Neural progenitor cell (in vitro differentiated cells): ENCODE results near the gene PAK6. TPM values are rescaled to one million over a fixed set of nuclear protein-coding genes. Genes with fewer than 3 reads are reported as not detected.

Source experiments
- DNase-seq: peaks from one replicate; pipeline ENCODE4 v3.0.0-alpha.2; 2016; ENCODE audit warnings: low spot score
- H2AFZ ChIP-seq: fragments of 200-600 bp; sonication (generic); replicated peaks from 2 replicates; pipeline ENCODE4 v1.6.1; 2016; ENCODE audit warnings: antibody characterized with exemption
- H3F3A ChIP-seq: fragments of 200-600 bp; sonication (generic); 2 replicates; pipeline ENCODE4 v1.6.1; 2016; ENCODE audit warnings: antibody characterized with exemption, low read depth
- H3K27ac ChIP-seq: fragments of 200-600 bp; sonication (generic); 2 replicates; pipeline ENCODE4 v1.5.1; 2016; ENCODE audit warnings: mild to moderate bottlenecking
- H3K27me3 ChIP-seq: fragments of 200-600 bp; sonication (generic); 2 replicates; pipeline ENCODE4 v1.6.1; 2016; ENCODE audit warnings: mild to moderate bottlenecking, moderate library complexity
- H3K36me3 ChIP-seq: fragments of 200-600 bp; sonication (generic); 2 replicates; pipeline ENCODE4 v1.5.1; 2016
- H3K4me1 ChIP-seq: fragments of 200-600 bp; sonication (generic); 2 replicates; pipeline ENCODE4 v1.6.1; 2016; ENCODE audit warnings: mixed run types
- H3K4me2 ChIP-seq: fragments of 200-600 bp; sonication (generic); 2 replicates; pipeline ENCODE4 v1.6.1; 2016
- H3K4me3 ChIP-seq: fragments of 200-600 bp; sonication (generic); 2 replicates; pipeline ENCODE4 v1.5.1; 2016
- H3K79me2 ChIP-seq: fragments of 200-600 bp; sonication (generic); 2 replicates; pipeline ENCODE4 v1.6.1; 2016; ENCODE audit warnings: low read depth
- H3K9ac ChIP-seq: fragments of 200-600 bp; sonication (generic); 2 replicates; pipeline ENCODE4 v1.6.1; 2016
- H3K9me3 ChIP-seq: fragments of 200-600 bp; sonication (generic); 2 replicates; pipeline ENCODE4 v1.5.1; 2016; ENCODE audit warnings: low read depth
- H4K20me1 ChIP-seq: fragments of 200-600 bp; sonication (generic); 2 replicates; pipeline ENCODE4 v1.6.1; 2016; ENCODE audit warnings: low read depth
- H3K27ac Mint-ChIP-seq: 3 replicates; pipeline ENCODE4 v1.8.0; 2021; ENCODE audit warnings: mixed read lengths
- H3K27me3 Mint-ChIP-seq: 2 replicates; pipeline ENCODE4 v1.8.0; 2022; ENCODE audit warnings: low read depth, mild to moderate bottlenecking, inconsistent platforms, moderate library complexity, mixed read lengths; ENCODE audit not compliant: insufficient read depth
- H3K36me3 Mint-ChIP-seq: 3 replicates; pipeline ENCODE4 v1.8.0; 2021; ENCODE audit warnings: mixed read lengths
- H3K4me1 Mint-ChIP-seq: 3 replicates; pipeline ENCODE4 v1.8.0; 2021; ENCODE audit warnings: mixed read lengths
- H3K4me3 Mint-ChIP-seq: 3 replicates; pipeline ENCODE4 v1.8.0; 2021; ENCODE audit warnings: mild to moderate bottlenecking, moderate library complexity, mixed read lengths
- H3K9me3 Mint-ChIP-seq: 3 replicates; pipeline ENCODE4 v1.8.0; 2020; ENCODE audit warnings: mixed read lengths
- CTCF ChIP-seq: fragments of 200-600 bp; sonication (generic); IDR thresholded peaks from 2 replicates; pipeline ENCODE4 v1.5.1; 2017; ENCODE audit warnings: antibody characterized with exemption, mild to moderate bottlenecking
- EZH2 ChIP-seq: fragments of 200-600 bp; sonication (generic); IDR thresholded peaks from 2 replicates; pipeline ENCODE4 v1.6.1; 2017; ENCODE audit warnings: antibody characterized with exemption, mild to moderate bottlenecking, moderate library complexity
- EZH2phosphoT487 ChIP-seq: fragments of 200-600 bp; sonication (generic); IDR thresholded peaks from 2 replicates; pipeline ENCODE4 v1.6.1; 2017; ENCODE audit warnings: antibody characterized with exemption
- total RNA-seq: library from RNA; depleted of rRNA; stranded (reverse); fragments of >200 nt; gene quantifications from 2 replicates; pipeline ENCODE4 v1.2.3, GENCODE V29; 2015; ENCODE audit warnings: low replicate concordance

PAK6 gene
- total RNA-seq, 1 donor from 2014 or later = not detected

- Histone ChIP-seq H3F3A (no peaks in the 10 kb centered on the region), H2AFZ (no peak overlapping the region), H3K4me3 (no peak overlapping the region), H3K9me3 (peaks cover 5% of the 10 kb centered on the region), H3K4me1 (peaks cover 7% of the 10 kb centered on the region), H3K79me2 (no peaks in the 10 kb centered on the region), H4K20me1 (no peaks in the 10 kb centered on the region), H3K27ac (no peak overlapping the region), H3K9ac (no peak overlapping the region), H3K4me2 (no peak overlapping the region), H3K27me3 (no peaks in the 10 kb centered on the region), H3K36me3 (no peaks in the 10 kb centered on the region)
- H3K4me1 Mint-ChIP-seq = peaks cover 32% of the 10 kb centered on the region
- DNase-seq = no peak
- H3K27ac Mint-ChIP-seq = no peak overlapping the region
- H3K36me3 Mint-ChIP-seq = peaks cover 5% of the 10 kb centered on the region
- H3K27me3 Mint-ChIP-seq = peaks cover 26% of the 10 kb centered on the region
- no peak overlapping the region for H3K4me3 Mint-ChIP-seq
- peaks cover 19% of the 10 kb centered on the region for H3K9me3 Mint-ChIP-seq
- TF ChIP-seq EZH2phosphoT487 (no peak), CTCF (no peak)
These were observed 61.9 kb downstream of the PAK6 start for GRCh38 chr15:40300771-40301170.

- H3K9me3 Mint-ChIP-seq = peaks cover 19% of the 10 kb centered on the region
- peak overlapping the region; percentile 50 for H3K4me3 Mint-ChIP-seq
- H3K27me3 Mint-ChIP-seq = peaks cover 26% of the 10 kb centered on the region
These were observed 62.8 kb downstream of the PAK6 start for GRCh38 chr15:40301467-40302179.

GRCh38 chr15:40302288-40302886, 63.5 kb downstream of the PAK6 start:
- no peak overlapping the region for H3K9ac ChIP-seq
- Mint-ChIP-seq H3K36me3 (peaks cover 5% of the 10 kb centered on the region), H3K9me3 (peaks cover 19% of the 10 kb centered on the region), H3K4me1 (peaks cover 26% of the 10 kb centered on the region), H3K27me3 (peaks cover 27% of the 10 kb centered on the region), H3K4me3 (no peak overlapping the region), H3K27ac (peak overlapping the region; percentile 87)
- TF ChIP-seq EZH2phosphoT487 (no peak), CTCF (no peak), EZH2 (no peak)
- H3K27ac ChIP-seq = no peak overlapping the region
- no peak overlapping the region for H3K4me2 ChIP-seq
- no peak for DNase-seq
- no peaks in the 10 kb centered on the region for H3K36me3 ChIP-seq
- H3F3A ChIP-seq = no peaks in the 10 kb centered on the region
- no peak overlapping the region for H3K4me3 ChIP-seq
- peaks cover 5% of the 10 kb centered on the region for H3K9me3 ChIP-seq
- no peaks in the 10 kb centered on the region for H3K79me2 ChIP-seq
- H4K20me1 ChIP-seq = no peaks in the 10 kb centered on the region
- peaks cover 13% of the 10 kb centered on the region for H3K4me1 ChIP-seq
- no peaks in the 10 kb centered on the region for H3K27me3 ChIP-seq
- H2AFZ ChIP-seq = peak overlapping the region; percentile 22

More at GRCh38 chr15:40301467-40302179, 62.8 kb downstream of the PAK6 start:
- no peaks in the 10 kb centered on the region for H3K36me3 ChIP-seq
- H2AFZ ChIP-seq = peak overlapping the region; percentile 22
- peaks cover 5% of the 10 kb centered on the region for H3K36me3 Mint-ChIP-seq
- no peak overlapping the region for H3K4me3 ChIP-seq
- H3K27me3 ChIP-seq = no peaks in the 10 kb centered on the region
- H3K4me1 ChIP-seq = peaks cover 7% of the 10 kb centered on the region
- no peak overlapping the region for H3K27ac ChIP-seq
- no peak overlapping the region for H3K9ac ChIP-seq
- peaks cover 5% of the 10 kb centered on the region for H3K9me3 ChIP-seq
- no peak for DNase-seq
- H4K20me1 ChIP-seq = no peaks in the 10 kb centered on the region
- H3F3A ChIP-seq = no peaks in the 10 kb centered on the region
- H3K4me2 ChIP-seq = no peak overlapping the region
- no peaks in the 10 kb centered on the region for H3K79me2 ChIP-seq
- peaks cover 28% of the 10 kb centered on the region for H3K4me1 Mint-ChIP-seq
- peak overlapping the region; percentile 87 for H3K27ac Mint-ChIP-seq
- no peak for TF ChIP-seq EZH2
- no peak for TF ChIP-seq EZH2phosphoT487
- no peak for TF ChIP-seq CTCF
